HepG2 (cell line): Measurements from ENCODE around the gene DOLK. TPM values are rescaled to one million over a fixed set of nuclear protein-coding genes. Genes with fewer than 3 reads are reported as not detected.
A peak's percentile ranks its signal among the peaks of the same experiment; 100 is the strongest.

Experiments
- ATAC-seq: fragments of 200-7000 bp; cut with Tn5 transposase; 3 replicates; pipeline ENCODE4 v1.9.1; 2020; ENCODE audit warnings: mild to moderate bottlenecking, moderate library complexity
- BruUV-seq: library from RNA; stranded (reverse); fragments of 400-500 nt; replicated peaks from 2 replicates; lab custom pipeline; 2021; lab: Mats Ljungman, UMichigan
- CTCF ChIA-PET: fragments of 300-600 bp; formaldehyde crosslinking; extraction: SDS; loops from one replicate; lab custom pipeline; 2021; ENCODE audit warnings: low total read pairs, inconsistent platforms, low intra/inter-chr PET ratio; lab: Yijun Ruan, JAX
- POLR2A ChIA-PET: fragments of 350-600 bp; sonication (Branson Sonifier 250); formaldehyde crosslinking; loops from one replicate; lab custom pipeline; 2020; ENCODE audit warnings: antibody characterized with exemption, inconsistent platforms; lab: Yijun Ruan, JAX
- DNase-seq: peaks from one replicate; pipeline ENCODE4 v3.0.0-alpha.2; 2015; ENCODE audit warnings: low spot score
- FAIRE-seq: peaks from 3 replicates; lab custom pipeline; 2011; peaks lifted over from hg19 to GRCh38; lab: Jason Lieb, UNC
- H2AFZ ChIP-seq: one replicate; pipeline ENCODE4 v1.6.1; 2011; ENCODE audit warnings: low read length, inconsistent platforms
- H3K27ac ChIP-seq: fragments of 300-600 bp; 3 replicates; pipeline ENCODE4 v1.8.0; 2011; ENCODE audit warnings: mixed run types, mild to moderate bottlenecking, mixed read lengths, low read length, inconsistent platforms; ENCODE audit not compliant: insufficient read depth; ENCODE audit errors: extremely low read length
- H3K27me3 ChIP-seq, 2 experiments: fragments of 200-600 bp in 1 of 2; 2 replicates in 1 of 2; 3 replicates in 1 of 2; pipeline versions ENCODE4 v1.6.0 to v1.8.0; 2011; ENCODE audit warnings: low read length in 2 of 2, mild to moderate bottlenecking in 2 of 2, moderate library complexity in 2 of 2, inconsistent platforms in 1 of 2; ENCODE audit not compliant: insufficient read depth in 2 of 2, control insufficient read depth in 1 of 2
- H3K36me3 ChIP-seq, 2 experiments: fragments of 200-600 bp in 1 of 2; replicated peaks in 1 of 2; 2 replicates in 1 of 2; 3 replicates in 1 of 2; pipeline versions ENCODE4 v1.5.1 to v1.8.0; 2011; ENCODE audit warnings: low read length in 2 of 2, inconsistent platforms in 1 of 2; ENCODE audit not compliant: insufficient read depth in 2 of 2, control insufficient read depth in 1 of 2
- H3K4me1 ChIP-seq: 2 replicates; pipeline ENCODE4 v1.5.1; 2012; ENCODE audit warnings: low read length, inconsistent platforms; ENCODE audit not compliant: insufficient read depth
- H3K4me2 ChIP-seq: 2 replicates; pipeline ENCODE4 v1.6.0; 2011; ENCODE audit warnings: low read depth, low read length, inconsistent platforms
- H3K4me3 ChIP-seq, 3 experiments: fragments of 200-600 bp in 1 of 3; sonication (generic), shearing (Covaris generic) in 1 of 3; replicated peaks in 1 of 3; 2 replicates each; pipeline ENCODE4 v1.5.1; 2011 to 2016; ENCODE audit warnings: low read length in 3 of 3, inconsistent platforms in 2 of 3, low read depth in 2 of 3, mild to moderate bottlenecking in 2 of 3, control low read depth in 1 of 3, mixed read lengths in 1 of 3; ENCODE audit not compliant: insufficient read depth in 1 of 3
- H3K79me2 ChIP-seq: one replicate; pipeline ENCODE4 v1.6.1; 2011; ENCODE audit warnings: low read length, inconsistent platforms; ENCODE audit not compliant: insufficient read depth
- H3K9ac ChIP-seq: 2 replicates; pipeline ENCODE4 v1.6.0; 2011; ENCODE audit warnings: mild to moderate bottlenecking, low read depth, low read length, inconsistent platforms; ENCODE audit not compliant: insufficient read depth
- H3K9me3 ChIP-seq: 2 replicates; pipeline ENCODE4 v1.5.1; 2012; ENCODE audit warnings: mild to moderate bottlenecking, low read length
- H4K20me1 ChIP-seq: 2 replicates; pipeline ENCODE4 v1.6.0; 2011; ENCODE audit warnings: inconsistent platforms, mild to moderate bottlenecking, low read length, moderate library complexity; ENCODE audit not compliant: insufficient read depth
- KDM2A ChIP-seq: sonication (generic); formaldehyde crosslinking; IDR thresholded peaks from 2 replicates; pipeline ENCODE4 v1.4.0; 2020; ENCODE audit warnings: low read depth, missing genetic modification reagents, borderline replicate concordance
- NAIF1 ChIP-seq: sonication (generic); formaldehyde crosslinking; IDR thresholded peaks from 2 replicates; pipeline ENCODE4 v1.5.0; 2020; ENCODE audit warnings: mild to moderate bottlenecking, missing genetic modification reagents, borderline replicate concordance
- SP140L ChIP-seq: sonication (generic); formaldehyde crosslinking; IDR thresholded peaks from 2 replicates; pipeline ENCODE4 v1.4.0; 2020; ENCODE audit warnings: missing genetic modification reagents, borderline replicate concordance
- ZEB1 ChIP-seq: IDR thresholded peaks from 2 replicates; pipeline ENCODE4 v1.6.1; 2012; ENCODE audit warnings: mild to moderate bottlenecking, low read depth, inconsistent platforms; ENCODE audit not compliant: insufficient replicate concordance
- ZFP91 ChIP-seq: sonication (generic); formaldehyde crosslinking; IDR thresholded peaks from 2 replicates; pipeline ENCODE4 v1.9.0; 2022; ENCODE audit warnings: missing genetic modification reagents, mild to moderate bottlenecking, borderline replicate concordance
- ZNF331 ChIP-seq: sonication (generic); formaldehyde crosslinking; IDR thresholded peaks from 2 replicates; pipeline ENCODE4 v1.4.0; 2020; ENCODE audit warnings: missing genetic modification reagents
- ZNF501 ChIP-seq: sonication (generic); formaldehyde crosslinking; IDR thresholded peaks from 2 replicates; pipeline ENCODE4 v1.5.1; 2020; ENCODE audit warnings: mild to moderate bottlenecking, moderate library complexity, missing genetic modification reagents
- WGBS: methylation state at CpG from one replicate; pipeline ENCODE4 v1.1.6; 2017; ENCODE audit warnings: low lambda C conversion rate; 5-methylcytosine and 5-hydroxymethylcytosine counted together
- in situ Hi-C: cut with HindIII; loops from 2 replicates; pipeline ENCODE4 v1.10.0; 2017; ENCODE audit warnings: low pct_unique_long_range_greater_than_20kb; ENCODE audit not compliant: extremely low pct_ligation_motif_present
- intact Hi-C: fragments of 100-400 bp; cut with micrococcal nuclease; formaldehyde crosslinking; loops from one replicate; pipeline ENCODE4 v1.10.0; 2022; ENCODE audit not compliant: unreplicated experiment
- polyA plus RNA-seq, 8 experiments: library from polyadenylated mRNA; depleted of rRNA in 3 of 8; stranded (reverse) in 7 of 8; unstranded in 1 of 8; fragments of >200 nt; fragmentation: Illumina TruSeq in 4 of 8; extraction: Trizol in 4 of 8; gene quantifications; 2 replicates each; pipeline versions ENCODE4 v1.2.1 to v1.2.3, GENCODE V29; 2011 to 2016; ENCODE audit warnings: low read depth in 4 of 8, missing spikeins in 1 of 8, mixed read lengths in 1 of 8; ENCODE audit not compliant: insufficient read depth in 1 of 8
- total RNA-seq, 5 experiments: library from RNA; depleted of rRNA; stranded (reverse); fragments of >200 nt; fragmentation: Illumina TruSeq; extraction: Trizol; gene quantifications; 2 replicates each; pipeline ENCODE4 v1.2.3, GENCODE V29; 2016; ENCODE audit warnings: low read depth in 1 of 5

Gene DOLK
- total and polyA plus RNA-seq, 2 of the 13 experiments (the other 11 are each of a cell fraction or from before 2014, with no cell fraction given), result 15.4 to 18.7 TPM

- WGBS, result 80% methylated on average over 11 of the region's 11 CpGs
- no peak for FAIRE-seq
- TF ChIP-seq ZEB1 (no peak), ZFP91 (CRISPR knock-in tag) (peak; percentile 0), ZNF331 (CRISPR knock-in tag) (peak; percentile 99), KDM2A (CRISPR knock-in tag) (0 out of 2 replicates have a peak, but pooled peaks have one; percentile 13), ZNF501 (CRISPR knock-in tag) (peak; percentile 13; the same call in 1 of the 2 replicates), NAIF1 (peak; percentile 30; the same call in 1 of the 2 replicates), SP140L (CRISPR knock-in tag) (no peak)
- TF ChIP-seq, all 625 proteins: peak for 5
- CTCF ChIA-PET, result no interaction called here
- Histone ChIP-seq H3K4me1 (peaks cover 97% of the 10 kb centered on the region), H3K9ac (peak overlapping the region; percentile 14; the same call in 1 of the 2 replicates), H2AFZ (no peak overlapping the region), H3K27me3 (no peaks in the 10 kb centered on the region), H3K36me3 (peaks cover 7 to 16% of the 10 kb centered on the region in 2 experiments), H3K27ac (peak overlapping the region; percentile 74), H3K4me3 (peak overlapping the region in 1 of 3 experiments; percentile 33; a peak in 2 of 6 replicates), H3K79me2 (peaks cover 11% of the 10 kb centered on the region), H3K9me3 (no peaks in the 10 kb centered on the region), H3K4me2 (peak overlapping the region; percentile 27; the same call in 1 of the 2 replicates), H4K20me1 (no peaks in the 10 kb centered on the region)
- DNase-seq (no peak), ATAC-seq (no peak)
- in situ Hi-C loops, result no loop called here
- POLR2A ChIA-PET, result interaction anchor here (0.7 to 1.1 kb wide), 5 partner anchors 31 to 54 kb away, joined by 3 to 4 read pairs (median 3); no protein-coding TSS in a partner anchor
- intact Hi-C loops, result no loop called here
- BruUV-seq, result no TSS peak
Measured at GRCh38 chr9:128916745-128917144, 30.7 kb downstream of the DOLK start.
